ENCODE measurements around the gene MSS51.

The MSS51 gene

DNA sequence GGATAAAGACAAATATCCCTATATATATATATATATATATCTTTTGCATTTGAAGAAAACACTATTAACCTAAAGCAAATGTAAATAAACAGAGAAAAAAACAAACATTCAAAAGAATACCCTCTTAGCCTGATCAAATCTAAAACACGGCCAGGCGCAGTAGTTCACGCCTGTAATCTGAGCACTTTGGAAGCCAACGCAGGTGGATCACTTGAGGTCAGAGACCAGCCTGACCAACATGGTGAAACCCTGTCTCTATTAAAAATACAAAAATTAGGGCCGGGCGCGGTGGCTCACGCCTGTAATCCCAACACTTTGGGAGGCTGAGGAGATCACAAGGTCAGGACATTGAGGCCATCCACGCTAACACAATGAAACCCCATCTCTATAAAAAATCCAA, 28.7 kb downstream of the MSS51 start:
- TF ChIP-seq REST (IDR thresholded peaks at IDR 0.05; ENCODE audit: low read depth) (no peak), NFIC (IDR thresholded peaks at IDR 0.05) (no peak), EP300 (IDR thresholded peaks at IDR 0.05; ENCODE audit: borderline replicate concordance) (no peak), USF1 (IDR thresholded peaks at IDR 0.05) (no peak), ZBTB7A (IDR thresholded peaks at IDR 0.05; ENCODE audit: low read depth) (no peak), TEAD4 (IDR thresholded peaks at IDR 0.05) (no peak), TAF1 (IDR thresholded peaks at IDR 0.05; ENCODE audit: low read depth) (no peak), RAD21 (IDR thresholded peaks at IDR 0.05; ENCODE audit: low read depth) (no peak), YY1 (IDR thresholded peaks at IDR 0.05; ENCODE audit: low read depth) (no peak), EGR1 (IDR thresholded peaks at IDR 0.05) (no peak), TCF12 (IDR thresholded peaks at IDR 0.05; ENCODE audit: low read depth) (no peak), CEBPB (IDR thresholded peaks at IDR 0.05) (no peak), CREB1 (IDR thresholded peaks at IDR 0.05; ENCODE audit: low read depth) (no peak), FOXM1 (IDR thresholded peaks at IDR 0.05; ENCODE audit: borderline replicate concordance, low read depth) (no peak)
- TF ChIP-seq, protein P1, sequence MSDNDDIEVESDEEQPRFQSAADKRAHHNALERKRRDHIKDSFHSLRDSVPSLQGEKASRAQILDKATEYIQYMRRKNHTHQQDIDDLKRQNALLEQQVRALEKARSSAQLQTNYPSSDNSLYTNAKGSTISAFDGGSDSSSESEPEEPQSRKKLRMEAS (IDR thresholded peaks at IDR 0.05): no peak

DNA sequence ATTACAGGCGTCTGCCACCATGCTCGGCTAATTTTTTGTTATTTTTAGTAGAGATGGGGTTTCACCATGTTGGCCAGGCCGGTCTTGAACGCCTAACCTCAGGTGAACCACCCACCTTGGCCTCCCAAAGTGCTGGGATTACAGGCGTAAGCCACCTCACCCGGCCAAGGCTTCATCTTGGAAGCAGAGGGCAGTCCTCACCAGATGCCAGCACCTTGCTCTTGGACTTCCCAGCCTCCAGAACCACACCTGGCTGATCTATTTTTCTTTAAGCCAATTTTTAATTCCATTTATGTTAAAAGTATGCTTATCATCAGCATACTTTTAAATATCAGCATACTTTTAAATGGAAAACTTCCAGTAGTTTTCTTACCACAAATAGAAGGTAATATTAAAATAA, 31.7 kb downstream of the MSS51 start:
- no peak for TF ChIP-seq TCF12 (IDR thresholded peaks at IDR 0.05; ENCODE audit: low read depth)
- no peak for TF ChIP-seq RAD21 (IDR thresholded peaks at IDR 0.05; ENCODE audit: low read depth)
- no peak for TF ChIP-seq NFIC (IDR thresholded peaks at IDR 0.05)
- no peak for TF ChIP-seq CEBPB (IDR thresholded peaks at IDR 0.05)
- no peak for TF ChIP-seq FOXM1 (IDR thresholded peaks at IDR 0.05; ENCODE audit: borderline replicate concordance, low read depth)
- TF ChIP-seq YY1 (IDR thresholded peaks at IDR 0.05; ENCODE audit: low read depth): no peak
- no peak for TF ChIP-seq TEAD4 (IDR thresholded peaks at IDR 0.05)
- TF ChIP-seq USF1 (IDR thresholded peaks at IDR 0.05): no peak
- TF ChIP-seq CREB1 (IDR thresholded peaks at IDR 0.05; ENCODE audit: low read depth): no peak
- TF ChIP-seq REST (IDR thresholded peaks at IDR 0.05; ENCODE audit: low read depth): no peak
- TF ChIP-seq EGR1 (IDR thresholded peaks at IDR 0.05): no peak
- no peak for TF ChIP-seq ZBTB7A (IDR thresholded peaks at IDR 0.05; ENCODE audit: low read depth)

GRCh38 chr10:73399063-73399462, 34.3 kb downstream of the MSS51 start:
- TF ChIP-seq YY1 (IDR thresholded peaks at IDR 0.05; ENCODE audit: low read depth) (no peak), ZBTB7A (IDR thresholded peaks at IDR 0.05; ENCODE audit: low read depth) (no peak), REST (IDR thresholded peaks at IDR 0.05; ENCODE audit: low read depth) (no peak), FOXM1 (IDR thresholded peaks at IDR 0.05; ENCODE audit: borderline replicate concordance, low read depth) (no peak), TAF1 (IDR thresholded peaks at IDR 0.05; ENCODE audit: low read depth) (no peak), CREB1 (IDR thresholded peaks at IDR 0.05; ENCODE audit: low read depth) (no peak), EP300 (IDR thresholded peaks at IDR 0.05; ENCODE audit: borderline replicate concordance) (no peak), CEBPB (IDR thresholded peaks at IDR 0.05) (no peak), NFIC (IDR thresholded peaks at IDR 0.05) (no peak), RAD21 (IDR thresholded peaks at IDR 0.05; ENCODE audit: low read depth) (no peak)
- TF ChIP-seq, protein P1 (IDR thresholded peaks at IDR 0.05): no peak

DNA sequence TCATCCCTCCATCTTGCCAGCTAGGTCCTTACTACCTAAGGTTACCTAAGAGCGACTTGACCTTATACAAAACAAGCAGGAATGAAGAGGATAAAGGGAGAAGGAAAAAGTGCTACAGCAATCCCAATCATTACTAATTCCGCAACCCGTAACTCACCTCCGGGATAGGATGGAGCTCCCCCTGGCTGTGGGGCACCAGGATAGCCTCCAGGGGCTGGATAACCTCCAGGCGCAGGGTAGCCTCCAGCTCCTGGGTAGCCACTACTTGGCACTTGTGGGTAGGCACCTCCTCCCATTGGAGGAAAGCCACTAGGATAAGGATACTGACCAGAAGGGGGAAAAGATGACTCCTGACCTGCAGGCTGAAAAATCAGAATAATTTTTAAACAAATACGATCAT, 35.3 kb downstream of the MSS51 start:
- TF ChIP-seq REST (IDR thresholded peaks at IDR 0.05; ENCODE audit: low read depth) (no peak), RAD21 (IDR thresholded peaks at IDR 0.05; ENCODE audit: low read depth) (0 out of 2 replicates have a peak, but pooled peaks have one; percentile 17)
